ENCODE data around the gene ZNF141.

The ZNF141 gene

DNA sequence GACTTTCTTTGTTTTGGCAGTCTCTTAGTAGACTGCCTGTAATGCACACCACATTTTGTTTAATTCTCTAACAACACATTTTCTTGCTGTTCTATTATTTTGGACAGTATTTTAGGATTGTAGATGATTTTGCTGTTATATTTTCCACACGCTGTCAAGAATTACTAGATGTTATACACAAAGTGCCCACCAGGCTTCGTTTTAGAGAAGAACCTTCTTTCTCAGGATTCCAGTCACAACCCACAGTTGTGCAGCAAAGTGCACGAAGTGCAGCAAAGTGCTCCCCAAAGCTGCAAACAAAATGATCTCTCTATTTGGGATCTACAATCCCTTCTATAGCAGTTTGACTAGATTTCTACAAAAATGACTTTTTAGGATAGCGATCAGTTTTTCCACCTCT, 2.4 kb downstream of the ZNF141 start:
- TF ChIP-seq, protein P1, sequence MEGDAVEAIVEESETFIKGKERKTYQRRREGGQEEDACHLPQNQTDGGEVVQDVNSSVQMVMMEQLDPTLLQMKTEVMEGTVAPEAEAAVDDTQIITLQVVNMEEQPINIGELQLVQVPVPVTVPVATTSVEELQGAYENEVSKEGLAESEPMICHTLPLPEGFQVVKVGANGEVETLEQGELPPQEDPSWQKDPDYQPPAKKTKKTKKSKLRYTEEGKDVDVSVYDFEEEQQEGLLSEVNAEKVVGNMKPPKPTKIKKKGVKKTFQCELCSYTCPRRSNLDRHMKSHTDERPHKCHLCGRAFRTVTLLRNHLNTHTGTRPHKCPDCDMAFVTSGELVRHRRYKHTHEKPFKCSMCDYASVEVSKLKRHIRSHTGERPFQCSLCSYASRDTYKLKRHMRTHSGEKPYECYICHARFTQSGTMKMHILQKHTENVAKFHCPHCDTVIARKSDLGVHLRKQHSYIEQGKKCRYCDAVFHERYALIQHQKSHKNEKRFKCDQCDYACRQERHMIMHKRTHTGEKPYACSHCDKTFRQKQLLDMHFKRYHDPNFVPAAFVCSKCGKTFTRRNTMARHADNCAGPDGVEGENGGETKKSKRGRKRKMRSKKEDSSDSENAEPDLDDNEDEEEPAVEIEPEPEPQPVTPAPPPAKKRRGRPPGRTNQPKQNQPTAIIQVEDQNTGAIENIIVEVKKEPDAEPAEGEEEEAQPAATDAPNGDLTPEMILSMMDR (IDR thresholded peaks at IDR 0.05) = no peak

DNA sequence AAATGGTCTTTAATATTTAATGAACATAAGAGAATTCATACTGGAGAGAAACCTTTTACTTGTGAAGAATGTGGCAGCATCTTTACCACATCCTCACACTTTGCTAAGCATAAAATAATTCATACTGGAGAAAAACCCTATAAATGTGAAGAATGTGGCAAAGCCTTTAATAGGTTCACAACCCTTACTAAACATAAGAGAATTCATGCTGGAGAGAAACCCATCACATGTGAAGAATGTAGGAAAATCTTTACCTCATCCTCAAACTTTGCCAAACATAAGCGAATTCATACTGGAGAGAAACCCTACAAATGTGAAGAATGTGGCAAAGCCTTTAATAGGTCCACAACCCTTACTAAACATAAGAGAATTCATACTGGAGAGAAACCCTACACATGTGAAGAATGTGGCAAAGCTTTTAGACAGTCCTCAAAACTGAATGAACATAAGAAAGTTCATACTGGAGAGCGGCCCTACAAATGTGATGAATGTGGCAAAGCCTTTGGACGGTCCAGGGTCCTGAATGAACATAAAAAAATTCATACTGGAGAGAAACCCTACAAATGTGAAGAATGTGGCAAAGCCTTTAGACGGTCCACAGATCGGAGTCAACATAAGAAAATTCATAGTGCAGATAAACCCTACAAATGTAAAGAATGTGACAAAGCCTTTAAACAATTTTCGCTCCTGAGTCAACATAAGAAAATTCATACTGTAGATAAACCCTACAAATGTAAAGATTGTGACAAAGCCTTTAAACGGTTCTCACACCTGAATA, 35.6 kb downstream of the ZNF141 start:
- TF ChIP-seq, protein P1 (IDR thresholded peaks at IDR 0.05) = no peak

DNA sequence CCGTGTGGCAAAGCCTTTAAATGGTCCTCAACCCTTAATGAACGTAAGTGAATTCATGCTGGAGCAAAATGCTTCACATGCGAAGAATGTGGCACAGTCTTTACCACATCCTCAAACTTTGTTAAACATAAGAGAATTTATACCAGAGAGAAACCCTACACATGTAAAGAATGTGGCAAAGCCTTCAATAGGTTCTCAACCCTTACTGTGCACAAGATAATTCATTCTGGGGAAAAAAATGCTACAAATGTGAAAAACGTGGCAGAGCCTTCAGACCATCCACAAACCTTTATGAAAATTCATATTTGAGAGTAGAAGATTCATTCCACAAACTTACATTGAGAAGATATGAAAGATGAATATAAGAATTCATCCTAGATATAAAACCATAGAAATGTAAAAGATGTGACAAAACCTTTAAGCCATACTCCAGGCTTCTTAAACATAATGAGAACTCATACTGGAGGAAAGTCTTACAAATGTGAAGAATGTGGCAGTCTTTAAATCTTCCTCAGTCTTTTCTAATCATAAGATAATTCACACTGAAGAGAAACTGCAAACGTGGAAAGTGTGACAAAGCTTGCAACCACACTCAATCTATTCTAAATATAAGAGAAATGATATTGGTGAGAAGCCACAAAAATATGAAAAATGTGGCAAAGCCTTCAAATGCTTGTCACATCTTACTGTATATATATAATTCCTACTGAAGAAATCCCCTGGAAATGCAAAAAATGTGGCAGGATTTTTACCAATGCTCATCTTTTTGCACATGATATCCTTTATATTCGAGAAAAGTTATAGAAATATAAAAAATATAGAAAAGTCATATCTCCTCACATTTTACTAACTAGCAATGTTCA, 36.9 kb downstream of the ZNF141 start:
- TF ChIP-seq, protein P1 (IDR thresholded peaks at IDR 0.05) = no peak

DNA sequence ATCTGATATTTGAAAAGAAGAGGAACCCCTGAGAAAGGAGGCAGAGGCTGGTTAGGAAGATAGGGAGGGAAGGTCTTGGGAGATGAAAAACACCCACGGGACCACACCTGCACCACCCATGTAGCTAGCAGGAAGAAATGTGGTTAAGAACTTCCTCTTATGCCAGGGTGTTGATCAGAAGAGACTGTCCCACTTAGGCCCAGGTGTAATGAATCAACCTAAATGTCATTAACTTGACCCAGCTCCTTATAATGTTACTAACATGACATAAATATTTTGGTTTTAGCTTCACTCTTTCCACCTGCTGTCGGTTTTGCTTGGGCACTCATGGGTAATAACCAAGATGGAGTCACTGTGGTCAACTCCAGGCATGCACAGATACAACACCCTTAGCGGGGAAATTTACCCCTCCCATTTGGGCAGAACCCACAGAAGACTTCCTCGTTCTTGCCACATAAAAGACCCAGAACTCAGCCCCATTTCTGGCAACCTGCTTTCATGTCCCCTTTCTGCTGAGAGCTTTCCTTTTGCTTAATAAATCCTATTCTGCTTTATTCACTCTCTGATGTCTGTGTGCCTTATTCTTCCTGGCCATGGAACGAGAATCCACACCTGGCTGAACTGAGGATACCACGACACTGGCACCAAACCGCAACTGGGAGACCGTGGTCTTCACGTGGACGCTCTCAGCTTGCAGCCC, 46.8 kb downstream of the ZNF141 start:
- TF ChIP-seq, protein P1 (IDR thresholded peaks at IDR 0.05) = no peak

DNA sequence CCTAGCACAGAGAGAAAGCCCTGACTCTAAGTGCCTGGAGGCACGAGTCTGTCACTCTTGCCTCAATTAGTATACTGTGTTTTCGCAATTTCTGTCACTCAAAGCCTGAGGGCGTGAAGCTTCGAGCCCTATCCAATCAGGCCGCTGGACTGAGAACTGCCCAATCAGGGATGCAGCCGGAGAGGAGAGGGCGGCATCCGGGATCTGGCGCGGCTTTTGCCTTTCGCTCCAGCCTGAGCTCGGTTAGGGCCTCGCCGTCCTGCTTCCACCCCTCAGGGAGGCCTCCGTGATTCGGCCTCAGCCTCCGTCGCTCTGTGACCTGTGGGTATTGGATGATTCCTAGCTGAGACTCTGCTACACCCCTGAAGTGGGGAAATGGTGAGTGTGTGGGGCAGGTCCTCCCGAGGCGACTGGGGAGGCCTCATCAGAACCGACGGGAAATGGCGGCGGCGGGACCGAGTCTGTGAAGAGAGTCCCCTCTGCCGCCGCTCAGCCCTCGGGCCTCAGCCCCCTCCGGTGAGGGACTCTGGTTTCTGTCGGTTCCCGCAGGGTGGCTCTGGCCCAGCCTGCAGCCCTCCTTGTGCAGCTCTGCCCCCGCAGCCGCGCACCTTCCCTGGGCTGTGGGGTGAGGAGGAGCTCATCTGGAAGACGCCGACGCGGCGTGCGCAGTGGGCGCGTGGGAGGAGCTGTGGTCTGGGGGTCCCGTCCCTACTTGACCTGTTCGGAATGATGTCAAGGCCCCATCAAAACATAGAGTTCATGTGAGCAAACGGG, 48.5 kb downstream of the ZNF141 start:
- TF ChIP-seq, protein P1 (IDR thresholded peaks at IDR 0.05) = no peak

DNA sequence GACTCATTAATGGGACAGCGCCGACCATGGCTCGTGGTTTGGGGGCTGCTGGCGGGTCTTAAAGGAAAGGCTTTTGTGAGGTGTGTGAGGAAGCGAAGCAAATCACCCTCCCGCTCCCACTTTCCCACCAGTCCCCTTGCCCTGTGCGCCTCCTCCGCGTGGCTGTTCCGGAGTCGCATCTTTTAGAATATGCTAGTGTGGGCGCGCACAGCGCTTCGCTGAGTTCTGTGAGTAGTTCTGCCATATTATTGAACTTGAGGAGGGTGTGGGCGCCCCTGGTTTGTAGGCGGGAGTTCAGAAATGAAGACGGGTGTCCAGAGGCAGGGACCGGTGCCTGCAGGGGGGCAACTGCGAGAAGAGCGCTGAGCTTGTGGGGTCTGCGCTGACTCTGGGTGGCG, 49.1 kb downstream of the ZNF141 start:
- TF ChIP-seq, protein P1 (IDR thresholded peaks at IDR 0.05) = no peak

DNA sequence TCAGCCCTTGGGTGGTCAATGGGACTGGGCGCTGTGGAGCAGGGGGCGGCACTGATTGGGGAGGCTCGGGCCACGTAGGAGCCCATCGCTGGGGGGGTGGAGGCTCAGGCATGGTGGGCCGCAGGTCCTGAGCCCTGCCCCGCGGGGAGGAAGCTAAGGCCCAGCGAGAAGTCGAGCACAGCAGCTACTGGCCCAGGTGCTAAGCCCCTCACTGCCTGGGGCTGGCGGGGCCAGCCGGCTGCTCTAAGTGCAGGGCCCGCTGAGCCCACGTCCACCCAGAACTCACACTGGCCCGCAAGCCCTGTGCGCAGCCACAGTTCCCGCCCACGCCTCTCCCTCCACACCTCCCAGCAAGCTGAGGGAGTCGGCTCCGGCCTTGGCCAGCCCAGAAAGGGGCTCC, 66.4 kb downstream of the ZNF141 start:
- TF ChIP-seq, protein P1 (IDR thresholded peaks at IDR 0.05) = no peak
